ENCODE data around the gene FAM13C.

The FAM13C gene

DNA sequence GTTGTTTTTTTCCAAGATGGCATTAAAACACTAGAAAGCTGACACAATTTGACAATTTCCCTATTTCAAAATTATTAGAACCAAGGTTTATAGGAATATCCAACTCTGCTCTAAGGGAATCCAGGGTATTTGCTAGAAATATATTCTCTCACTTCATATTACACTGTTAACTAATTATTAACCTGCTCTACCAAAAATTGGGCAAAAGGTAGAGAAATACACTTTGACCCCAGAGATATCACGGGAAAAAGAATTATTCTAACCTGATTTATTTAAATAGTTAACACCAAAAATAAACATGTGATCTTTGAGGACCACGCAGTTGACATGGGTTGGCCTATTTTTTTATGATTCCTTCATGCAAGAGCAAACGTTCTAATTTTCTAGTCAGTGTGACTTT lies 21.6 kb upstream of the FAM13C start:
- Histone ChIP-seq H3K27ac (peak overlapping the region; percentile 64 to 81), H3K4me1 (peaks cover 4 to 45% (median 19%) of the 10 kb centered on the region in 4 donors), H3K9me3 (no peaks in the 10 kb centered on the region), H3K27me3 (no peaks in the 10 kb centered on the region), H3K4me3 (no peak overlapping the region), H3K36me3 (no peaks in the 10 kb centered on the region)
- intact Hi-C loops (cut with DNase I; ENCODE audit: low total_unique reads), result no loop called here
- no peak for DNase-seq
- TF ChIP-seq, protein P1, sequence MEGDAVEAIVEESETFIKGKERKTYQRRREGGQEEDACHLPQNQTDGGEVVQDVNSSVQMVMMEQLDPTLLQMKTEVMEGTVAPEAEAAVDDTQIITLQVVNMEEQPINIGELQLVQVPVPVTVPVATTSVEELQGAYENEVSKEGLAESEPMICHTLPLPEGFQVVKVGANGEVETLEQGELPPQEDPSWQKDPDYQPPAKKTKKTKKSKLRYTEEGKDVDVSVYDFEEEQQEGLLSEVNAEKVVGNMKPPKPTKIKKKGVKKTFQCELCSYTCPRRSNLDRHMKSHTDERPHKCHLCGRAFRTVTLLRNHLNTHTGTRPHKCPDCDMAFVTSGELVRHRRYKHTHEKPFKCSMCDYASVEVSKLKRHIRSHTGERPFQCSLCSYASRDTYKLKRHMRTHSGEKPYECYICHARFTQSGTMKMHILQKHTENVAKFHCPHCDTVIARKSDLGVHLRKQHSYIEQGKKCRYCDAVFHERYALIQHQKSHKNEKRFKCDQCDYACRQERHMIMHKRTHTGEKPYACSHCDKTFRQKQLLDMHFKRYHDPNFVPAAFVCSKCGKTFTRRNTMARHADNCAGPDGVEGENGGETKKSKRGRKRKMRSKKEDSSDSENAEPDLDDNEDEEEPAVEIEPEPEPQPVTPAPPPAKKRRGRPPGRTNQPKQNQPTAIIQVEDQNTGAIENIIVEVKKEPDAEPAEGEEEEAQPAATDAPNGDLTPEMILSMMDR (IDR thresholded peaks at IDR 0.05), result no peak

DNA sequence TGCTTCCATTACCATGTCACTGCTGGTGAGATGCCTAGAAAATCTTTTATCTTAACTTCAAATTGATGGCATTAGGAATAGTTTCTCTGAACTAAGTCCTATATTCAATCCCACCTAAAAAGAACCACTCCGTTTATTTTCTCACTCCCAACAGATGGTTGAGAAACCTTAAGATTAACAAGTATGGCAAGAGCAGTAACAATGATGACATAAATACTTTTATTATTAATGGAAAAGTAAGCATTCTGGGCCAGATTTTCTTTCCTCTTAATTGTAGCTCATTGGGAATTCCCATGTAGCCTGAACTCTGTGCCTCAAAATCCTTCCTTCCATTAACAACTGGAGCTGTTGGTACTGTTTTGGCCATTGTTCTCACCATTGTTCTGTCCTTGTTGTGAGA lies 21.1 kb upstream of the FAM13C start:
- Histone ChIP-seq H3K27me3 (no peaks in the 10 kb centered on the region), H3K27ac (peak overlapping the region; percentile 64 to 81), H3K4me3 (no peak overlapping the region), H3K36me3 (no peaks in the 10 kb centered on the region), H3K4me1 (peaks cover 4 to 40% (median 18%) of the 10 kb centered on the region in 4 donors), H3K9me3 (no peaks in the 10 kb centered on the region)
- intact Hi-C loops (cut with DNase I; ENCODE audit: low total_unique reads), result no loop called here
- TF ChIP-seq, protein P1 (IDR thresholded peaks at IDR 0.05), result no peak
- DNase-seq, result no peak

DNA sequence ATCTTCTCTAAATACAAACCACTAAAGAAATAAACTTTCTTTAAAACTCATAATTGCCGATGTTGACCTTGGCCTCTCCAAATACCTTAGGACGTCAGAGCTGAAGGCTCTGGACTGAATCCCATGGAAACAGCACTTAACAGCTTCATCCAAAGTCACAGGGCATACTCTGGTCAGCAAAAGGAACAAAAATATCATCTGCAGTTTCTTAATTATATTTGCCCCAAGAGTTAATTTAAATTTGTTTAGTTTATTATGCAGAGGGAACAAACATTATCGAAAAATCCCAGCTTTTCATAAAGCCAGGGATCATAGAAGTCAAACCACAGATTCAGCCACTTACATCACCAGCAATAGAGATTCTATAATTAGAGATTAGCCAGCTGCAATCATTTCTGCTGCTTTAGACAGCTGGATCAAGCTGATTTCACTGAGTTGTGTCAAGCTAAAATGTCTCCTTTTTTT lies 20.5 kb upstream of the FAM13C start:
- Histone ChIP-seq H3K4me1 (peaks cover 4 to 34% (median 13%) of the 10 kb centered on the region in 4 donors), H3K9me3 (no peaks in the 10 kb centered on the region), H3K36me3 (no peaks in the 10 kb centered on the region), H3K4me3 (no peak overlapping the region), H3K27me3 (no peaks in the 10 kb centered on the region), H3K27ac (peak overlapping the region; percentile 64 to 81)
- intact Hi-C loops (cut with DNase I; ENCODE audit: low total_unique reads), result no loop called here
- TF ChIP-seq, protein P1 (IDR thresholded peaks at IDR 0.05), result no peak
- DNase-seq, result no peak

DNA sequence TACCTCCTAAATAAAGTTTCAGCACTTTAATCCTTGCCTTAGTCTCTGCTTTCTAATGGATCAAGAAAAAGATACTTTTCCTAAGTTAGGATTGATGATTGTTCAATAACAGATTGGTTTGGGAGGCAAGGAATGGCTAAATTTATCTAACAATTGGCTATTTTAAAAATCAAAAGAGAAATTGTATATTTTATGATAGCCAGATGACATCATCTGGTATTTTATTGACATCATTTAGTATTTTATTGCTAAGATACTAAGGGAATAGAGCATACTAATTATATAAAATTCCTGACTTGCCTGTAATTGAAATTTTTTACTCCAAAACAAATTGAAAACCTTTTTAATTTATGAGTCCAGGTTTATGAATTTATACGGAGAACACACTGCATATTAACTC lies 19.3 kb upstream of the FAM13C start:
- Histone ChIP-seq H3K9me3 (no peaks in the 10 kb centered on the region), H3K4me1 (peaks cover 4 to 23% (median 8%) of the 10 kb centered on the region in 4 donors), H3K4me3 (no peak overlapping the region), H3K27ac (peak overlapping the region; percentile 64 to 81), H3K36me3 (no peaks in the 10 kb centered on the region), H3K27me3 (no peaks in the 10 kb centered on the region)
- intact Hi-C loops (cut with DNase I; ENCODE audit: low total_unique reads), result no loop called here
- no peak for DNase-seq
- TF ChIP-seq, protein P1 (IDR thresholded peaks at IDR 0.05), result no peak

DNA sequence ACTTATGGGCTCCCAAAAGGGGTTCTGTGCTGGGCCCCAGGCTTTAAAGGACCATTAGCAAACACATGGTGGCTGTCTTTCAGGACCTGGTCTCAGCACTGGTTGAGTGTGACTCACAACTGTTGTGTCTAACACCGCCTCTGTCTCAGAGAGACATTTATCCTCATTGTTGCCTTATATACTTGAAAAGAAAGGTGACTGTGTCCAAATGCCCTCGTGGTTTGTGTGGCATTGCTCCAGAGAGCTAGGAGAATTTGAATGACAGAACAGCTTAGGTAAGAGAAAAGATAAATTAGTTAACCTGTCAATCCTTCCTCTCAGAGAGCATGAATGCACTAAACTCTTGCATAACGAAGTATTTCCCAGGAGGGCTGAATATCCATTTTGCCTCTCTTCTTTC lies 14.5 kb upstream of the FAM13C start:
- Histone ChIP-seq H3K9me3 (no peaks in the 10 kb centered on the region), H3K27me3 (no peaks in the 10 kb centered on the region), H3K36me3 (no peaks in the 10 kb centered on the region), H3K27ac (no peak overlapping the region), H3K4me1 (peaks cover 0 to 45% (median 10%) of the 10 kb centered on the region in 4 donors), H3K4me3 (no peak overlapping the region)
- no peak for DNase-seq
- intact Hi-C loops (cut with DNase I; ENCODE audit: low total_unique reads), result loop anchor here (10.0 kb wide), 1 partner anchor 52 kb away; no protein-coding TSS in a partner anchor
- TF ChIP-seq, protein P1 (IDR thresholded peaks at IDR 0.05), result no peak

DNA sequence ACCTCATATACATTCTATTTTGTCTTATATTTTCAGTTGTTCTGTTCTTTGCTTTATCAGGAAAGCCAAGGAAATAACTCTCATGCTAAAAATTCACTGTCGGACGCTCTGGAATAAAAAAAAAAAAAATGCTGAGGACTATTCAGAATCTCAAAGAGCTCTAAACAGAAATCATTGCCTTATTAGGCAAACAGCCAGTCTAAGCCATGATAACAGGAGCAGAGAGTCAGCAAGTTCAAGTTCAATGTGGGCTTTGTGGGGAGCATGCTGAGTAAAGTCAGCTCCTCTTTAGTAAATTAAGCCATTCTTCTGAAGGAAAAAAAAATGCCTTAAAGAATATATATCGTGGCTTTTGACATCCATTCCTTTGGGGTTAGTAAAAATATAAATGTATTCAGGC lies 13.6 kb upstream of the FAM13C start:
- no peak overlapping the region for H3K4me3 ChIP-seq
- H3K36me3 ChIP-seq, result no peaks in the 10 kb centered on the region
- no peaks in the 10 kb centered on the region for H3K9me3 ChIP-seq
- intact Hi-C loops (cut with DNase I; ENCODE audit: low total_unique reads), result loop anchor here (10.0 kb wide), 1 partner anchor 51 kb away; no protein-coding TSS in a partner anchor
- H3K27ac ChIP-seq, result no peak overlapping the region
- no peaks in the 10 kb centered on the region for H3K27me3 ChIP-seq
- DNase-seq, result no peak
- H3K4me1 ChIP-seq, result peaks cover 0 to 42% (median 10%) of the 10 kb centered on the region in 4 donors
- TF ChIP-seq, protein P1 (IDR thresholded peaks at IDR 0.05), result no peak
